MM.1S (cell line): ENCODE data around the gene PRSS38.

Source experiments
- CTCF ChIP-seq: fragments of 300-600 bp; sonication (generic); IDR thresholded peaks from 2 replicates; pipeline ENCODE4 v1.5.1; 2016; ENCODE audit warnings: antibody characterized with exemption, low read length, mixed read lengths
- EZH2 ChIP-seq: fragments of 300-600 bp; sonication (generic); optimal IDR thresholded peaks from 2 replicates; pipeline ENCODE3; 2017; ENCODE audit warnings: low read depth, mild to moderate bottlenecking, antibody characterized with exemption, low read length, mixed read lengths
- EZH2phosphoT487 ChIP-seq: fragments of 300-600 bp; sonication (generic); IDR thresholded peaks from 2 replicates; pipeline ENCODE4 v1.6.1; 2018; ENCODE audit warnings: antibody characterized with exemption, low read length

GRCh38 chr1:227797144-227797543 lies 18.3 kb upstream of the PRSS38 start:
- TF ChIP-seq CTCF (no peak), EZH2 (no peak), EZH2phosphoT487 (no peak)
